Stimulated activated CD8-positive, alpha-beta memory T cell treated with anti-CD3 and anti-CD28 coated beads, Interleukin-12 subunit alpha, Interleukin-12 subunit beta, amount 100 ng/mL, for 4 hours (primary cell): Measurements from ENCODE around the gene OR2B6.

ENCODE experiments used
- DNase-seq: peaks from one replicate; pipeline ENCODE4 v3.0.0-alpha.2; 2020; ENCODE audit warnings: low read depth

The OR2B6 gene

GRCh38 chr6:28000351-28001045, 43.5 kb downstream of the OR2B6 start:
- DNase-seq, result no peak

DNA sequence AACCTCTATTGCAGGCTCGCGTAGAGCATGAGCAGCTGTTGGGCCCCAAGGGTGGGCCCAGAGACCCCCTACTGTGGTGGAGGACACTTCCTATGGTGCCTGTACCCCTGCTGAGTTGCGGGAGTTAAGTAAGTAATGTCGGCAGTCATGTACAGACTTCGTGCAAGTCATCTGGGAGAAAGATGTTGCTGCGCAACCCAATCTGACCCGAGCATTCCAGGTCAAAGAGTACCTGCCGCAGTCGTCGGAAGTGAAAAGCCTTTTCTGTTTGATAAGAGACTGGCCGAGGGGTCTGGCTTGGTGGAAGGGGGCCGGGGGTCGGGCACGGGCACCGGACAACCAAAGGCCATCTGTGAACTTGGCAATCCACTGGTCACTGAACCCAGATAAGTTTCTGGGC, 44.3 kb downstream of the OR2B6 start:
- no peak for DNase-seq

DNA sequence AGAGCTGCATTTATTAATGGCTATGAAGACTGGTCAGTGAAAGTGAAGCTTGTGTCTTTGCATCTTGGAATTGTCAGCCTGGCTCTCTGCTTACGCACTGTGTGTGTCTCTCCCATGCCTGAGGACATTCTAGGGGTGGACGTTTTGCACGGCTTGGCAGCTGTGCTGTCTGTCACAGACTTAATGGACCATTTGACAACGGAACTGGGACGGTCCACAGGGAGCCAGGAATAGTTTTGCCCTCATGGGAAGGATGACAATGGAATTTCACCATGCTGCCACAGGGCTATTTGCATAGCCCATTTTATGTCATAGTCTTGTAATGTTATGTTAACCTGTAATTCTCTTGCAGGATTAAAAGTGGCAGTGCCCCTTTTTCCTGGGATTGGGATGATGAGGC, 44.7 kb downstream of the OR2B6 start:
- DNase-seq, result no peak

GRCh38 chr6:28002161-28002560, 45.1 kb downstream of the OR2B6 start:
- no peak for DNase-seq

DNA sequence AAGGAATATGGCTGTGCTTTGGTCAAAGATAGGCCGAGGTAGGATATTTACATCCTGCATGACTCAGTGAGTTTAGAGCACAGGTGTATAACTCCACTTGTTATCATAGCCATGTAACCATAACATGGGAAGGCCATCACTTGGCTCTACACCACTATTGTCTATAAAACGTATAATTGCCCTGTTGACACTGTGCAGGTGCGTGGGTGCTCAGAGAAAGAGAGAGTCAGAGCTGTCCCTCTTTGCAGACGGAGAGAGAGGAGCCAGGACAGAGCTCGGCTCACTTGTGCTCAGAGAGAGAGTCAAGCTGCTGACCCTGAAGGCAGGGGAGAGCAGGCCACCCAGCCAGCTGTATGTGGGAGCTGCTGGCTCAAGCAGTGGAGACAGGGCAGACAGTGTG, 46.0 kb downstream of the OR2B6 start:
- no peak for DNase-seq

DNA sequence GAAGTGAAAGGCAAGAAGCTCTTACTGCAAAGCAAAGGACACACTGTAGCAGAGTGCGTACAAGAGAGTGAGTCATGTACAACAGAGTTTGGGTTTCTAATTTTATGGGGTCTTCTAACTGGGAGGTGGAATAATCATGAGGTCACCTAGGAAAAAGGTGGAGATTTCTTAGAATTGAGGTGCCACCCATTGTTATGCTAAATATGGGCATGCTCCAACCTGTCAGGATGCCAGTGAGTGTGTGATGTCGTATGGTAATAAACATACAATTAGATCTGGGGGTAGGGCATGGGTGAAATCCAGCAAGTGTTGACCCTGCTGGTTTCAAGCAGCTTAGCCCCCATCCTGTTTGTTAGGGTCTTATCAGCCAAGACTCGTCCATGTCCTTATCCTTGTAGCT, 46.6 kb downstream of the OR2B6 start:
- DNase-seq, result no peak

DNA sequence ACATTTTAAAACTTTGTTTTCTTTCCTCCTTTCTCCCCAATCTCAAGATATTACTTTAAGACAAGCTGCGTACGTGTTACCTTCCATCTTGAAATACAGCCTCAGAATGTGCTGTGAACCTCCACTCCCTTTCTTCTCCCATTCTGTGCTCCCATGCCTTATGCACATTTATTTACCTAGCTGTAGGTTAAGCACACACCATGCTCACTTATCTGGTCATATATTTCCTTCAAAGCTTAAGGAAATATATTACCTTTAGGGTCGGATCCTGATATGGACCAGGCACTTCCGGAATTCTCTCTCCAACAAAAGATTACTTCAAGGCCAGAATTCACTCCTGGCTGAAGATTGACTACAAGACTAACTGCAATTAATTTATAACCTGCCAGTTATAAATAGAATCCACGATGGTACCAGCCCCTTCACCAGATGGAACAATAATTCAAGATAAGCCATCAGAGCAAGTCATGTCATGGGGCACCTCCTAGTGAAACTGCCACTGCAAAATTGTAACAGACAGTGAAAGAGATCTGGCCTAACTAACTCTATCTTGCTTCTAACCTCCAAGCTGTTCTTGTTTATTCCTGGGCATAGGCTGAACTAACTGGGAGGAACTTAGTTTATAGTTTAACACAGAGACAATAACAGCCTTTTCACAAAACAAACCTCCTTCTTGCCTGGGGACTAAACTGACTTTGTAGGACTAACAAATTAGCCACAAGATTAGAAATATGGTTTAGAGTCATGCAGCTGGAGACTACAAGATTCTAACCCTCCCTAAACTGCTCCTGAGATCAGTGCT, 47.5 kb downstream of the OR2B6 start:
- no peak for DNase-seq

- no peak for DNase-seq
Measured at GRCh38 chr6:28005152-28005890, 48.3 kb downstream of the OR2B6 start.

GRCh38 chr6:28005975-28006374, 48.9 kb downstream of the OR2B6 start:
- DNase-seq, result no peak
